ENCODE data around the gene RBP2. TPM values are rescaled to one million over a fixed set of nuclear protein-coding genes. Genes with fewer than 3 reads are reported as not detected.

RBP2 gene
- not detected for total RNA-seq (2021; fragmentation: NEBNext Ultra II Directional; extraction: Animal tissue kit (Norgen Biotek cat#: 25700))
- long read RNA-seq = 0 reads

- Mint-ChIP-seq H3K4me1 (ENCODE audit: low read depth) (no peaks in the 10 kb centered on the region), H3K9me3 (peaks cover 21% of the 10 kb centered on the region), H3K36me3 (ENCODE audit: low read depth) (no peaks in the 10 kb centered on the region), H3K27me3 (ENCODE audit: insufficient read depth) (no peaks in the 10 kb centered on the region), H3K4me3 (no peak within 1 kb of the TSS), H3K27ac (no peak within 1 kb of the TSS)
- no peak for TF ChIP-seq CTCF (IDR thresholded peaks at IDR 0.05)
- no peak for DNase-seq
Measured at GRCh38 chr3:139476348-139476747, at the start of gene RBP2. TSS of gene RBP2 (minus strand) at chr3:139476516. CDS start at chr3:139476459, 57 bp downstream.

- H3K27me3 Mint-ChIP-seq (ENCODE audit: insufficient read depth) = no peaks in the 10 kb centered on the region
- H3K36me3 Mint-ChIP-seq (ENCODE audit: low read depth) = no peaks in the 10 kb centered on the region
- no peaks in the 10 kb centered on the region for H3K4me1 Mint-ChIP-seq (ENCODE audit: low read depth)
- no peak for TF ChIP-seq CTCF (IDR thresholded peaks at IDR 0.05)
- H3K9me3 Mint-ChIP-seq = peaks cover 22% of the 10 kb centered on the region
- no peak for DNase-seq
- H3K27ac Mint-ChIP-seq = no peak overlapping the region
- no peak overlapping the region for H3K4me3 Mint-ChIP-seq
Measured at GRCh38 chr3:139524841-139525636, 48.7 kb upstream of the RBP2 start.

GRCh38 chr3:139523718-139524117, 47.4 kb upstream of the RBP2 start:
- no peak for DNase-seq
- Mint-ChIP-seq H3K4me1 (ENCODE audit: low read depth) (no peaks in the 10 kb centered on the region), H3K4me3 (no peak overlapping the region), H3K27ac (no peak overlapping the region), H3K9me3 (peaks cover 33% of the 10 kb centered on the region), H3K27me3 (ENCODE audit: insufficient read depth) (no peaks in the 10 kb centered on the region), H3K36me3 (ENCODE audit: low read depth) (peaks cover 4% of the 10 kb centered on the region; the same call in 1 of the 2 replicates)
- TF ChIP-seq CTCF (IDR thresholded peaks at IDR 0.05) = no peak

GRCh38 chr3:139523166-139523565, 46.9 kb upstream of the RBP2 start:
- Mint-ChIP-seq H3K4me3 (no peak overlapping the region), H3K27me3 (ENCODE audit: insufficient read depth) (no peaks in the 10 kb centered on the region)

GRCh38 chr3:139522421-139522820, 46.1 kb upstream of the RBP2 start:
- H3K36me3 Mint-ChIP-seq (ENCODE audit: low read depth) = peaks cover 4% of the 10 kb centered on the region; the same call in 1 of the 2 replicates
- peaks cover 46% of the 10 kb centered on the region for H3K9me3 Mint-ChIP-seq
- H3K27me3 Mint-ChIP-seq (ENCODE audit: insufficient read depth) = no peaks in the 10 kb centered on the region
- TF ChIP-seq CTCF (IDR thresholded peaks at IDR 0.05) = no peak
- H3K4me3 Mint-ChIP-seq = no peak overlapping the region
- DNase-seq = no peak
- H3K27ac Mint-ChIP-seq = no peak overlapping the region
- H3K4me1 Mint-ChIP-seq (ENCODE audit: low read depth) = no peaks in the 10 kb centered on the region

More at GRCh38 chr3:139523166-139523565, 46.9 kb upstream of the RBP2 start:
- Mint-ChIP-seq H3K9me3 (peaks cover 38% of the 10 kb centered on the region), H3K27ac (no peak overlapping the region), H3K4me1 (ENCODE audit: low read depth) (no peaks in the 10 kb centered on the region), H3K36me3 (ENCODE audit: low read depth) (peaks cover 4% of the 10 kb centered on the region; the same call in 1 of the 2 replicates)
- no peak for DNase-seq
- TF ChIP-seq CTCF (IDR thresholded peaks at IDR 0.05) = no peak

Measured in HFFc6 (cell line).